H9 (cell line): ENCODE data around the gene TRIM39. TPM values are rescaled to one million over a fixed set of nuclear protein-coding genes. Genes with fewer than 3 reads are reported as not detected.
A peak's percentile ranks its signal among the peaks of the same experiment; 100 is the strongest.
"Not testable (repeated sequence)": the region's sequence is repeated elsewhere in the genome, so short reads cannot be mapped to it uniquely, and the experiment has no call there.

Source experiments
- DNase-seq: peaks from one replicate; pipeline ENCODE4 v3.0.0-alpha.2; 2017
- H2AFZ ChIP-seq: one replicate; pipeline ENCODE4 v1.6.1; 2013; ENCODE audit warnings: mild to moderate bottlenecking, low read length, control low read depth, moderate library complexity
- H2AK5ac ChIP-seq: 2 replicates; pipeline ENCODE4 v1.6.1; 2013; ENCODE audit warnings: low read length, control low read depth, mixed read lengths; ENCODE audit not compliant: insufficient read length
- H2BK120ac ChIP-seq: one replicate; pipeline ENCODE4 v1.6.1; 2013; ENCODE audit warnings: low read depth, mild to moderate bottlenecking, low read length, control low read depth, inconsistent platforms; ENCODE audit not compliant: poor library complexity, severe bottlenecking
- H2BK12ac ChIP-seq: 2 replicates; pipeline ENCODE4 v1.6.1; 2013; ENCODE audit warnings: low read length, control low read depth, mixed read lengths, low read depth; ENCODE audit not compliant: insufficient read length
- H2BK15ac ChIP-seq: 2 replicates; pipeline ENCODE4 v1.6.1; 2013; ENCODE audit warnings: low read depth, low read length, control low read depth
- H2BK20ac ChIP-seq: one replicate; pipeline ENCODE4 v1.6.1; 2013; ENCODE audit warnings: low read depth, mild to moderate bottlenecking, low read length, control low read depth, inconsistent platforms; ENCODE audit not compliant: poor library complexity, severe bottlenecking
- H2BK5ac ChIP-seq: 2 replicates; pipeline ENCODE4 v1.6.1; 2013; ENCODE audit warnings: low read length, control low read depth, mixed read lengths; ENCODE audit not compliant: insufficient read length
- H3K14ac ChIP-seq: 2 replicates; pipeline ENCODE4 v1.6.1; 2013; ENCODE audit warnings: low read length, control low read depth; ENCODE audit not compliant: insufficient read depth
- H3K18ac ChIP-seq: 2 replicates; pipeline ENCODE4 v1.6.1; 2013; ENCODE audit warnings: low read depth, mild to moderate bottlenecking, mixed read lengths, low read length, control low read depth; ENCODE audit not compliant: insufficient read length
- H3K23ac ChIP-seq: 2 replicates; pipeline ENCODE4 v1.6.1; 2013; ENCODE audit warnings: low read length, control low read depth, mixed read lengths, low read depth; ENCODE audit not compliant: insufficient read length
- H3K23me2 ChIP-seq: 2 replicates; pipeline ENCODE4 v1.6.1; 2013; ENCODE audit warnings: low read depth, mild to moderate bottlenecking, mixed read lengths, low read length, control low read depth; ENCODE audit not compliant: insufficient read length, poor library complexity, severe bottlenecking
- H3K27ac ChIP-seq: 2 replicates; pipeline ENCODE4 v1.5.1; 2013; ENCODE audit warnings: low read length, control low read depth, mixed read lengths, low read depth; ENCODE audit not compliant: insufficient read length
- H3K27me3 ChIP-seq: 2 replicates; pipeline ENCODE4 v1.6.1; 2013; ENCODE audit warnings: low read length, control low read depth, inconsistent platforms; ENCODE audit not compliant: insufficient read depth
- H3K4ac ChIP-seq: 2 replicates; pipeline ENCODE4 v1.6.1; 2013; ENCODE audit warnings: low read depth, mild to moderate bottlenecking, control low read depth, inconsistent platforms, low read length, moderate library complexity
- H3K4me1 ChIP-seq: 2 replicates; pipeline ENCODE4 v1.6.1; 2013; ENCODE audit warnings: low read length, control low read depth, inconsistent platforms; ENCODE audit not compliant: insufficient read depth
- H3K4me2 ChIP-seq: 2 replicates; pipeline ENCODE4 v1.6.1; 2013; ENCODE audit warnings: low read length, control low read depth, mixed read lengths; ENCODE audit not compliant: insufficient read length, insufficient read depth
- H3K56ac ChIP-seq: 2 replicates; pipeline ENCODE4 v1.6.1; 2013; ENCODE audit warnings: low read depth, mild to moderate bottlenecking, mixed read lengths, low read length, control low read depth; ENCODE audit not compliant: insufficient read length
- H3K79me1 ChIP-seq: 2 replicates; pipeline ENCODE4 v1.6.1; 2013; ENCODE audit warnings: low read depth, mild to moderate bottlenecking, moderate library complexity, low read length, control low read depth, inconsistent platforms; ENCODE audit not compliant: insufficient read depth, poor library complexity, severe bottlenecking
- H3K79me2 ChIP-seq: 2 replicates; pipeline ENCODE4 v1.6.1; 2013; ENCODE audit warnings: low read length, control low read depth, inconsistent platforms; ENCODE audit not compliant: insufficient read depth
- H3K9ac ChIP-seq: 2 replicates; pipeline ENCODE4 v1.6.1; 2013; ENCODE audit warnings: low read length, control low read depth, mixed read lengths; ENCODE audit not compliant: insufficient read length; ENCODE audit errors: extremely low read depth
- H3K9me3 ChIP-seq: one replicate; pipeline ENCODE4 v1.6.1; 2013; ENCODE audit warnings: low read depth, low read length, inconsistent platforms; ENCODE audit not compliant: control insufficient read depth
- H3T11ph ChIP-seq: one replicate; pipeline ENCODE4 v1.6.1; 2013; ENCODE audit warnings: mild to moderate bottlenecking, low read length, control low read depth, inconsistent platforms
- H4K20me1 ChIP-seq: one replicate; pipeline ENCODE4 v1.6.1; 2013; ENCODE audit not compliant: control insufficient read depth, insufficient read length, insufficient read depth
- H4K5ac ChIP-seq: 2 replicates; pipeline ENCODE4 v1.6.1; 2013; ENCODE audit warnings: low read depth, mild to moderate bottlenecking, mixed read lengths, low read length, control low read depth; ENCODE audit not compliant: insufficient read length
- H4K8ac ChIP-seq: replicated peaks from 2 replicates; pipeline ENCODE4 v1.6.1; 2013; ENCODE audit warnings: low read length, control low read depth, mixed read lengths, low read depth; ENCODE audit not compliant: insufficient read length
- H4K91ac ChIP-seq: 2 replicates; pipeline ENCODE4 v1.6.1; 2013; ENCODE audit warnings: low read depth, mild to moderate bottlenecking, moderate library complexity, mixed read lengths, low read length, control low read depth; ENCODE audit not compliant: insufficient read length
- H3K27ac Mint-ChIP-seq, 3 experiments: 2 replicates in 2 of 3; 3 replicates in 1 of 3; pipeline ENCODE4 v1.8.0; 2020 to 2021; ENCODE audit warnings: mixed read lengths in 3 of 3, mild to moderate bottlenecking in 1 of 3, moderate library complexity in 1 of 3
- H3K27me3 Mint-ChIP-seq: 2 replicates; pipeline ENCODE4 v1.8.0; 2021; ENCODE audit warnings: low read depth, mild to moderate bottlenecking, moderate library complexity, mixed read lengths
- H3K36me3 Mint-ChIP-seq, 3 experiments: 2 replicates in 2 of 3; 3 replicates in 1 of 3; pipeline ENCODE4 v1.8.0; 2020 to 2021; ENCODE audit warnings: low read depth in 3 of 3, mixed read lengths in 3 of 3; ENCODE audit not compliant: insufficient read depth in 1 of 3
- H3K4me1 Mint-ChIP-seq, 2 experiments: 2 replicates each; pipeline ENCODE4 v1.8.0; 2020; ENCODE audit warnings: mixed read lengths in 2 of 2
- H3K4me3 Mint-ChIP-seq, 2 experiments: 2 replicates in 1 of 2; 3 replicates in 1 of 2; pipeline ENCODE4 v1.8.0; 2020 to 2021; ENCODE audit warnings: mild to moderate bottlenecking in 2 of 2, mixed read lengths in 2 of 2, moderate library complexity in 1 of 2
- H3K9me3 Mint-ChIP-seq, 2 experiments: 2 replicates in 1 of 2; 3 replicates in 1 of 2; pipeline ENCODE4 v1.8.0; 2020; ENCODE audit warnings: mild to moderate bottlenecking in 2 of 2, mixed read lengths in 2 of 2, moderate library complexity in 1 of 2
- WGBS: extraction: QIAGEN DNeasy Blood & Tissue Kit; methylation state at CpG from one replicate; pipeline ENCODE4 v1.1.7; 2013; ENCODE audit warnings: missing lambda C conversion rate, low lambda C conversion rate, mixed read lengths; ENCODE audit not compliant: insufficient read length; ENCODE audit errors: extremely low coverage; 5-methylcytosine and 5-hydroxymethylcytosine counted together
- long read RNA-seq: library from polyadenylated mRNA; unstranded; transcript quantifications from one replicate; pipeline ENCODE4 v2.0.0, GENCODE V29; 2020
- total RNA-seq: library from RNA; stranded (reverse); gene quantifications from 2 replicates; pipeline ENCODE4 v1.2.1, GENCODE V29; 2021
- TF ChIP-seq, protein P1 (sequence below): fragments of 200-600 bp; sonication (generic); conservative IDR thresholded peaks from 3 replicates; pipeline ENCODE4 v1.8.0; 2021; ENCODE audit warnings: antibody characterized with exemption, mild to moderate bottlenecking

Gene TRIM39
- total RNA-seq, result 26.2 and 26.8 TPM in 2 replicates
- long read RNA-seq, transcript TRIM39-205 (8 exons, 3,249 nt), result major isoform, 11 of 51 reads
- long read RNA-seq, partial matches to known transcripts, result 14 of 51 reads
- long read RNA-seq, other reads (novel, unspliced or antisense), result 22 of 51 reads

DNA sequence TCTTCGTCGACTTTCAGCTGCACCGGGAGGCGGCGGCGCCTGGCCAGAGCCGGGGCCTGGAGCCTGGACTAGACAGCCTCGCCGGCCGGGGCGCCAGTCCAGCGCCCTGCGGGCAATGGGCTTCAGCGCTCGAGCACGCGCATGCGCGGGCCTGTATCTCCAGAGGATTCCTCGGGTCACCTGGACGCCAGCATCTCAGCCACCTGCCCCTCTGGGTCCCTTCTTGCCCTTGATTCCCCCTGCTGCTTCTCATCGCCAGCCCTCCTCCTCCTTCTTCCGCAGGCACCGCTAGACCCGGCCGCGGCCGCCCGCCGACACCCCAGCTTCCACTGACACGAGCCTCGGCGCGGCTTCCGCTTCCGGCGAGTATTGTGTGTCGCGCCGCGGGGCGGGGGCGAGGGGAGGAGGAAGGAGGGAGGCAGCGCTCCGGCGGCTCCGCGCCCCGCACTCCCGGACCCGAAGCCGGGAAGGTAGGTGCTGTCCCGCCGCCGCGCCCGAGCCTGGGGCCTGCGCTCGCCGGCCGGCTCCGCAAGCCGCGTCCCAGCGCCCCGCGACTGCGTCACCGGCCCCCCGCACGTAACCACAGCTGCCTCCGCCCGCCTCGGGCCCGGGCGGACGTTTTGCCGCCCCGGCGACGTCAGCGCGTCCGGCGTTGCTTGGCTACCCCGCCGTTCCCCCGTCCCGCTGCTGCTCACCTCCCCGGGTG, at the start of gene TRIM39:
Gene TRIM39 (plus strand): TSS at position 402 of the 706 bp plus-strand sequence. CDS start 2,391 bp downstream, outside the sequence.
- Histone ChIP-seq H2BK12ac (peak within 1 kb of the TSS; percentile 39), H3K27ac (peak within 1 kb of the TSS; percentile 87), H3K23ac (no peak within 1 kb of the TSS), H3K27me3 (no peaks in the 10 kb centered on the region), H2AFZ (no peak within 1 kb of the TSS), H3T11ph (peak within 1 kb of the TSS; percentile 23), H3K4me1 (peaks cover 4% of the 10 kb centered on the region; the same call in 1 of the 2 replicates), H2BK20ac (no peak within 1 kb of the TSS), H3K14ac (peak within 1 kb of the TSS; percentile 96), H4K5ac (peak within 1 kb of the TSS; percentile 97), H4K20me1 (no peaks in the 10 kb centered on the region), H3K79me2 (peaks cover 24% of the 10 kb centered on the region; the same call in 1 of the 2 replicates), H3K23me2 (peaks cover 14% of the 10 kb centered on the region), H3K9ac (peak within 1 kb of the TSS; percentile 84), H4K8ac (peak within 1 kb of the TSS; percentile 24), H2AK5ac (no peak within 1 kb of the TSS), H2BK5ac (no peak within 1 kb of the TSS), H3K18ac (peak within 1 kb of the TSS; percentile 98), H3K79me1 (no peaks in the 10 kb centered on the region), H3K4me2 (peak within 1 kb of the TSS; percentile 85), H3K4ac (peak within 1 kb of the TSS; percentile 28; the same call in 1 of the 2 replicates), H2BK15ac (no peak within 1 kb of the TSS), H4K91ac (peak within 1 kb of the TSS; percentile 11), H3K9me3 (no peaks in the 10 kb centered on the region), H3K56ac (no peak within 1 kb of the TSS), H2BK120ac (peak within 1 kb of the TSS; percentile 61)
- peak within 1 kb of the TSS; percentile 99 to 100 (median 99) for H3K27ac Mint-ChIP-seq
- no peaks in the 10 kb centered on the region; a peak in 1 of 5 replicates for H3K9me3 Mint-ChIP-seq
- no peaks in the 10 kb centered on the region for H3K27me3 Mint-ChIP-seq
- H3K4me3 Mint-ChIP-seq, result peak within 1 kb of the TSS; percentile 95 to 97
- DNase-seq, result peak; percentile 85
- H3K4me1 Mint-ChIP-seq, result peaks cover 43 to 46% of the 10 kb centered on the region in 2 experiments
- WGBS, result no CpG with 5 or more reads among the region's 90 CpGs
- peaks cover 14 to 28% (median 25%) of the 10 kb centered on the region in 3 experiments; a peak in 6 of 7 replicates for H3K36me3 Mint-ChIP-seq
- TF ChIP-seq, protein P1, sequence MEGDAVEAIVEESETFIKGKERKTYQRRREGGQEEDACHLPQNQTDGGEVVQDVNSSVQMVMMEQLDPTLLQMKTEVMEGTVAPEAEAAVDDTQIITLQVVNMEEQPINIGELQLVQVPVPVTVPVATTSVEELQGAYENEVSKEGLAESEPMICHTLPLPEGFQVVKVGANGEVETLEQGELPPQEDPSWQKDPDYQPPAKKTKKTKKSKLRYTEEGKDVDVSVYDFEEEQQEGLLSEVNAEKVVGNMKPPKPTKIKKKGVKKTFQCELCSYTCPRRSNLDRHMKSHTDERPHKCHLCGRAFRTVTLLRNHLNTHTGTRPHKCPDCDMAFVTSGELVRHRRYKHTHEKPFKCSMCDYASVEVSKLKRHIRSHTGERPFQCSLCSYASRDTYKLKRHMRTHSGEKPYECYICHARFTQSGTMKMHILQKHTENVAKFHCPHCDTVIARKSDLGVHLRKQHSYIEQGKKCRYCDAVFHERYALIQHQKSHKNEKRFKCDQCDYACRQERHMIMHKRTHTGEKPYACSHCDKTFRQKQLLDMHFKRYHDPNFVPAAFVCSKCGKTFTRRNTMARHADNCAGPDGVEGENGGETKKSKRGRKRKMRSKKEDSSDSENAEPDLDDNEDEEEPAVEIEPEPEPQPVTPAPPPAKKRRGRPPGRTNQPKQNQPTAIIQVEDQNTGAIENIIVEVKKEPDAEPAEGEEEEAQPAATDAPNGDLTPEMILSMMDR, result no peak

DNA sequence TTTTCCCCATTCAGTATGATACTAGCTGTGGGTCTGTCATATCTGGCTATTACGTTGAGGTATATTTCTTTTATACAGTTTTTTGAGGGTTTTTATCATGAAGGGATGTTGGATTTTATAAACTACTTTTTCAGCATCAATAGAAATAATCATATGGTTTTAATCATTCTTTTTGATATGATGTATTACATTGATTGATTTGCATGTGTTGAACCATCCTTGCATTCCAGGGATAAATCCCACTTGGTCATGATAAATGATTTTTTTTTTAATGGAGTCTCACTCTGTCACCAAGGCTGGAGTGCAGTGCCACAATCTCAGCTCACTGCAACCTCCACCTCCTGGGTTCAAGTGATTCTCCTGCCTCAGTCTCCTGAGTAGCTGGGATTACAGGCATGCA, 45.7 kb upstream of the TRIM39 start:
- not testable (repeated sequence) for H3K27ac ChIP-seq, H3K4me2 ChIP-seq, H3K79me1 ChIP-seq, H4K5ac ChIP-seq, H3T11ph ChIP-seq, H3K27me3 ChIP-seq, H2BK20ac ChIP-seq, H3K4ac ChIP-seq, H3K27ac Mint-ChIP-seq, DNase-seq, H3K4me3 Mint-ChIP-seq, H3K4me1 ChIP-seq, H3K23ac ChIP-seq, H2BK15ac ChIP-seq, H3K18ac ChIP-seq, H3K14ac ChIP-seq, H3K4me1 Mint-ChIP-seq, H2BK5ac ChIP-seq, H2BK12ac ChIP-seq, H2BK120ac ChIP-seq, H4K91ac ChIP-seq, H3K9ac ChIP-seq, H4K8ac ChIP-seq, H3K23me2 ChIP-seq, H4K20me1 ChIP-seq, H3K56ac ChIP-seq, H2AFZ ChIP-seq, H2AK5ac ChIP-seq, H3K79me2 ChIP-seq
- H3K9me3 ChIP-seq, result peaks cover 31% of the 10 kb centered on the region
- H3K27me3 Mint-ChIP-seq, result peaks cover 78% of the 10 kb centered on the region
- peaks cover 87 to 93% of the 10 kb centered on the region in 2 experiments for H3K9me3 Mint-ChIP-seq
- peaks cover 45 to 61% (median 60%) of the 10 kb centered on the region in 3 experiments for H3K36me3 Mint-ChIP-seq
- WGBS, result no CpG with 5 or more reads among the region's 1 CpG
